HG03064 (cell line): ENCODE data around the gene VRK3.

Experiments
- ATAC-seq: cut with Tn5 transposase; IDR thresholded peaks from one replicate; pipeline ENCODE4 v1.9.1; 2021; ENCODE audit warnings: low read depth; ENCODE audit not compliant: unreplicated experiment

The VRK3 gene

DNA sequence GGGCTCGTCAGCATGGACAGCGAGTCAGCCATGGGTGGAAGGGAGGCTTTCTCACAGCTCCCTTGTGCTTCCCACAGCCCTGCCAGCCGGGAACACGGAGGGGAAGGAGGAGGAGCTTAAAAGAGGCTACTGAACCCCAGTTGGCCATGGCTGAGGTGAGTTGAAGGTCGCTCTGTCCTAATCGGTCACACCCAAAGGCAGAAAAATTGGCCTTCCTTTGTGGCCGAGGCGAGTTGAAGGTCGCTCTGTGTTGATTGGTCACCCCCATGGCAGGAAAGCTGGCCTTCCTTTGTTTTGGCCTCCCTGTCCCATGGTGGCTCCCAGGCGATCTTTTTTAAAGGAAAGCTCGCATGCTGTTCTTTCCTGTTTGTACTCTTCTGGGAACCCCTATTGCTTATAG is 5.8 kb upstream of the VRK3 start:
- ATAC-seq, result no peak

DNA sequence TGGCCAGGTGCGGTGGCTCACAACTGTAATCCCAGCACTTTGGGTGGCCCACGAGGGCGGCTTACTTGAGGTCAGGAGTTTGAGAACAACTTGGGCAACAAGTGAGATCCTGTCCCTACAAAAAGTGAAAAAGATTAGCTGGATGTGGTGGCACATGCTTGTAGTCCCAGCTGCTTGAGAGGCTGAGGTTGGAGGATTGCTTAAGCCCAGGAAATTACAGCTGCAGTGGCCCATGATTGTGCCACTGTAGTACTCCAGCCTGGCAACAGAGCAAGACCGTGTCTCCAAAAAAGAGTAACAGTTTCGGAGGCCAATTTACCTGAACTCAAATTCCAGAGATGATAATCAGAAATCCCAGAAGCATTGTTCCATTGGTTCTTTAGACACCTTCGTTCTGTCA is 5.1 kb upstream of the VRK3 start:
- ATAC-seq, result no peak

DNA sequence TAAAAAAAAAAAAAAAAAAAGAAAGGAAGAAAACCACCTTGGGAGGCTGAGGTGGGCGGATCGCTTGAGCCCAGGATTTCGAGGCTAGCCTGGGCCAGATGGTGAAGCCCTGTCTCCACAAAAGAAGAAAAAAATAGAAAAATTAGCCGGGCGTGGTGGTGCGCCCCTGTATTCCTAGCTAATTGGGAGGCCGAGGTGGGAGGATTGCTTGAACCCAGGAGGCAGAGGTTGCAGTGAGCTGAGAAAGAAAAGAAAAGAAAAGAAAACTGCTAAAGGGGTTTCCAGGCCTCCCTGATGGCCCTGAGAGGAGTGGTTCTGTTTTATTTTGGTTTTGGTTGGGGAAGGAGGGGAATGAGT is 1.4 kb upstream of the VRK3 start:
- no peak for ATAC-seq

GRCh38 chr19:50025794-50026549 is 800 bp upstream of the VRK3 start, which contains the start of gene ZNF473:
TSS of gene ZNF473 (plus strand) at chr19:50026005. CDS start at chr19:50031083, 5,078 bp downstream.
- peak; percentile 47 for ATAC-seq

GRCh38 chr19:50024719-50025021 is 502 bp downstream of the VRK3 start:
- ATAC-seq, result no peak

DNA sequence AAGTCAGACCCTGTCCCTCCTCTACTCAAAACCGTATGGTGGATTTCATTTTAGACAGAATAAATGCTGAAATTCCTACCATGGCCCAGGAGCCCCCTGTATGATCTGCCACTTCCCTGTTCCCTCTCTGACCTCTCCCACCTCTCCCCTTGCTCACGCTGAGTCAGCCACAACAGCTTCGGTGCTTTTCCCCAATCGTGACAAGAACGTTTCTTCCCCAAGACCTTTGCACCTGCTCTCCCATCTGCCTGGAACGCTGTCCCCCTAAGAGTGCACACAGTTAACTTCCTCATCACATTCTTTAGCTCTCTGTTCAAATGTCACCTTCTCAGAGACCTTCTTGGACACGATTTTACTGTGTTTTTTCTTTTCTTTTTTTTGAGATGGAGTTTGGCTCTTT is 2.3 kb downstream of the VRK3 start:
- ATAC-seq, result no peak

DNA sequence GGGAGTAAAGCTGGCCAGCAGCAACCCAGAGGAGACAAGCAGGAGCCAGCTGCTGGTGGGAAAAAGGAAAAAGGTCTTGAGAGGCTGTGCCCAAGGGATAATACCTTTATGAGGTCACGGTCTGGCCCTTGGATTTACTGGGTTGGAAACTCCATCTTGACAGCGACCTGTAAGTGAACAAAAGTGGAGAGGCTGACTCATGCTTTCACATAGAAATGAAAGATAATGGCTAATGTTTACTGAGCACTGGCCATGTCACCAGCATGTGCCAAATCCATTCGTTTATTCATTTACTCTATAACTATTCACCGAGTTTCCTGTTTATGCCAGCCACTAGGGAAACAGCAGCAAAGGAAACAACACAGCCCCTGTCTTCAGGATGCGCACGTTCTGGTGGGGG is 4.7 kb downstream of the VRK3 start:
- no peak for ATAC-seq

- no peak for ATAC-seq
Measured at GRCh38 chr19:50016225-50016807, 8.9 kb downstream of the VRK3 start.

DNA sequence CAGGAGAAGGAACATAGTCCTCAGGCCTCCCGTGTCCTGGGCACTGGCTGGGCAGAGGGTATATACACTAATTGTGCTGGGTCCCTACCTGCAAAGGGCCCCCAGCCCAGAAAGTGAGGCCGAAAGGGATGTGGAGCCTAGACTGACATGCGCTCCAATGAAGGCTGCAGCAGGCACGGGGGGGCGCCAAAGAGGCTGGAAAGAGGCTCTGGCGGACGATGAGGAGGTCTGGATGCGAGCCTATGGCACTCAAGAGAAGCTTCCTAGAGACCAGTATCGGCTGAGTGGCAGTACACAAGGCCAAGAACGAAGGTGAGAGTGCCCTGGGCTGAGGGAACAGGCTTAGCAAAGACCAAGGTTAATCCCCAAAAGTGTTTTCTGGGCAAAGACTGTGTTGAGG is 16.6 kb downstream of the VRK3 start:
- no peak for ATAC-seq

- no peak for ATAC-seq
Measured at GRCh38 chr19:50007947-50008346, 17.2 kb downstream of the VRK3 start.

DNA sequence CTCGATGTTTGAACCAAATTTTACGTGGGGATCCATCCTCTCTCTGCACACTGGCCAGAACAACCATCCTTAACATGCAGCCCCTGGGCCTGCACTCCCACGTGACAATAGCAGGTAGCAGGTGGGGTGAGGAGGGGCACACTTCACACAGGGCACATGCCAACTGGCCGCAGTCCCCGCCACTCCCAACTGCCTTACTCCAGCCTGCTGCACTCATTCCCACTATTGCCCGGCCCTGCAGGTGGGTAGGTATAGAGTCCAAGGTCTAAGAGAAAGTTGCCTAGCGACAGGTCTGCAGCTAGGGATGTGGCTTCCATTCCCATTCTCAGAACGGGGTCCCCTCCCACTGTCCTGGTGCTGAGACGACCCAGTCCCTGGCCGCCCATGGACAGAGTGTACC is 18.0 kb downstream of the VRK3 start:
- ATAC-seq, result no peak

- no peak for ATAC-seq
Measured at GRCh38 chr19:50005428-50005827, 19.7 kb downstream of the VRK3 start.

GRCh38 chr19:50003810-50004419 is 21.3 kb downstream of the VRK3 start:
- ATAC-seq, result no peak

DNA sequence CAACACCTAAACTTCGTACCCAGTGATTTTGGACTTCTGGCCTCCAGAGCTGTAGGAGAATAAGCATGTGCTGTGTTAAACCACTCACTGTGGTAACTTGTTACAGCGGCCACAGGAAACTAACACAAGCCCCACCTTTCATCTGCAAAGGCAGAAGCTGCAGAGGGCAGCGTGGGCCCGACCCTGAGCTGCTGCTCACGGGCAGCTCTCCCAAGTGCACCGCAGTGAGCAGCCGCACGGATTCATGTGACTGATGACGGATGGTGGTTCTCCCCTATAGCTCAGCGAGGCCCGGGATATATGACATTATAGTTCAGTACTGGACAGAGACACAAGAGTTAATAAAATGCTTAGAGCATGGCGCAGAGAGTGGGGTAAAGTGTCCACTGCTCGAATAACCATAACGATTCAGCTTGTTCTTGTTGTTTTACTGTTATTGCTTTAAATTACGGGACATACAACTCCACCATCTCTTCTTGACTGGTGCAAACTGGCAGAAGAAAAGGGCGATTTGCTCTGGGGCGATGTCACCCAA is 21.9 kb downstream of the VRK3 start:
- no peak for ATAC-seq

DNA sequence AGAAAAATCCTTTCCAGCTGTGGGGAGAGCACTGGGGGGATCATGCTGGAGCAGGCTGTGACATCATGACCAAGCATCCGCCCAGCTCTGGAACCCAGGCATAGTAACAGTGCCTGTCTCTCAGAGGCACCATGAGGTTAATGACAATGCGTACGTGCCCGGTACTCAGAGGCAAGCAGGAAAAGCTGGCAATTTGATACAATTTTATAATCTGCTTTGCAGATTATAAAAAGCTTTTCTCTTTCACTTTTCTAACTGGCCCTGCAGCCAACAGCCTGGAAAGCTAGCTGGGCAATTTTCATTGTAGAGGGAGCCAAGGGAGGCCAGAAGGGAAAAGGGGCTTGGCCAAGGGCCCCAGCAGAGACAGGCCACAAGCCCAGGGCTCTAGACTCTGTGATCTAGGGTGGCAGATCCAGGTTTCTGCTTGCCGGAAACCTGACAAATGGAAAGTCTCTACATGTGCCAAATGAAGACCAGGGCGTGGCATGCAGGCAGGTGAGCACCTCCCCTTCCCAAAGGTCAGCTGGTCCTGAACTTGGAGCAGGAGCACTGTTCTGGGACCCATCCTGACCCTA is 22.7 kb downstream of the VRK3 start:
- no peak for ATAC-seq

GRCh38 chr19:50001775-50002174 is 23.4 kb downstream of the VRK3 start:
- no peak for ATAC-seq

DNA sequence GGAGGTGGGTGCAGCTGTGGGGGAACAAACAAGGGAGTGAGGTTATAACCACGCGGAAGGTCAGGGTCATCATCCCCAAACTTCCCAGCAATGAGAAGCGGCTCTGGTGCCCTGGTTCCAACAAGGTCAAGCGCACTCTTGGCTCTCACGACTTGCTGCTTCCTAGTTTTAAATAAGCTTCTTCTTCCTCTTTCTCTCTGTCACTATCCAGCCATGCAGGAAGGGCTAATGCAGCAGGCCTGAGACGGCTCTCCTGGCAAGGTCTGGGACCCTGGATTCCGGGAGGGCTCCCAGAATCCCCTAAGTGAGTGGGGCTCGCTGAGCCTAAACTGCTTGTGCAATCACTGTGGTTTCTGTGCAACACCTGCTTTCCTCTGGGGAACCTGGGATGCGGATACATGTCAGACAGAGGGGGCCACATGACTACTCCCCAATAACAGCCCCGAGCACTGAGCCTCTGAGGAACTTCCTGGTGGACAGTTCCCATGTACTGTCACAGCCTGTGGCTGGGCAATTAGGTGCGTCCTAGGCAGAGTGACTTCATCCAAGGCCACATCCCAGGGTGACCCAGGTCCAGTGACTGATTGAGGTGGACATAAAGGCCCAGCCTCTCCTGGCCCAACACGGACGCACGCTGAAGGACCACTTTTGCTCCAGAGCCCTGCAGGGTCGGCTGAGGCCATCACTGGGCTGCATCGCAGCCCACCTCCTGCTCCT is 24.2 kb downstream of the VRK3 start:
- ATAC-seq, result no peak

GRCh38 chr19:50000038-50000840 is 24.9 kb downstream of the VRK3 start:
- ATAC-seq, result no peak

- ATAC-seq, result no peak
Measured at GRCh38 chr19:49999371-50000010, 25.7 kb downstream of the VRK3 start.

DNA sequence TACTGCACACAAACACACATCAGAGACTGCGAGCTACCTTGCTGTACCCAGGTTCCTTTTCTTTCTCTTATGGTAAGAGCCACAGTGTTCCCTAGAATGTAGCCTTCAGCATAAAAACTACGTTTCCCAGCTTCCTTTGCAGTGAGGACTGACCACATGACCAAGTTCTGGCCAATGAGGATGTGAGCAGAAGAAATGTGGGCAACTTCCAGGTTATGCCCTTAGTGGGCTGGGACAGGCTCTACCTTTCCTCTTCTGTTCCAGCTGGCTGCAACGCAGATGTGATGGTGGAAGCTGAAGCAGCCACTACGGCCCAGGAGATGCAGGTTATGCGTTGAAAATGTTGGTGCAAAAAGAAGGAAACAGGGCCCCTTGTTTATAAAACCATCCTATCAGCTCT is 27.5 kb downstream of the VRK3 start:
- ATAC-seq, result no peak
